Esophagus muscularis mucosa (tissue), 4 donors: ENCODE results near the gene KCNAB1. TPM values are rescaled to one million over a fixed set of nuclear protein-coding genes. Genes with fewer than 3 reads are reported as not detected.

Experiments
- DNase-seq: peaks from one replicate; pipeline ENCODE4 v3.0.0-alpha.2; 2017; ENCODE audit errors: extremely low spot score
- H3K27ac ChIP-seq, 4 donors: fragments of 200-600 bp; sonication (generic); replicated peaks in 1 of 4; 1 replicate in 3 of 4; 2 replicates in 1 of 4; pipeline ENCODE4 v1.5.1; 2016 to 2019; ENCODE audit warnings: mild to moderate bottlenecking in 1 of 4
- H3K27me3 ChIP-seq, 4 donors: fragments of 200-600 bp; sonication (generic); one replicate each; pipeline versions ENCODE4 v1.5.1 to v1.6.0; 2016 to 2019
- H3K36me3 ChIP-seq, 4 donors: fragments of 200-600 bp; sonication (generic); one replicate each; pipeline ENCODE4 v1.5.1; 2016 to 2019
- H3K4me1 ChIP-seq, 4 donors: fragments of 200-600 bp; sonication (generic); one replicate each; pipeline ENCODE4 v1.5.1; 2016 to 2019
- H3K4me3 ChIP-seq, 4 donors: fragments of 200-600 bp; sonication (generic); 1 replicate in 2 of 4; 2 replicates in 2 of 4; pipeline ENCODE4 v1.5.1; 2016 to 2019; ENCODE audit warnings: mild to moderate bottlenecking in 4 of 4, moderate library complexity in 1 of 4
- H3K9me3 ChIP-seq, 4 donors: fragments of 200-600 bp; sonication (generic); 1 replicate in 3 of 4; 2 replicates in 1 of 4; pipeline ENCODE4 v1.5.1; 2016 to 2019
- CTCF ChIP-seq, 3 experiments: fragments of 200-600 bp in 2 of 3; fragments of 450-650 bp in 1 of 3; sonication (generic) in 2 of 3; IDR thresholded peaks; one replicate each; pipeline ENCODE4 v1.5.1; 2017 to 2019; ENCODE audit warnings: antibody characterized with exemption in 3 of 3, mild to moderate bottlenecking in 2 of 3, moderate library complexity in 1 of 3
- EP300 ChIP-seq: sonication (generic); formaldehyde crosslinking; IDR thresholded peaks from one replicate; pipeline ENCODE4 v1.6.1; 2017; ENCODE audit warnings: antibody characterized with exemption
- POLR2A ChIP-seq: fragments of 450-650 bp; IDR thresholded peaks from one replicate; pipeline ENCODE4 v1.6.1; 2017; ENCODE audit warnings: antibody characterized with exemption, moderate library complexity, mild to moderate bottlenecking, low read depth
- POLR2AphosphoS5 ChIP-seq, 2 donors: sonication (generic); formaldehyde crosslinking; IDR thresholded peaks; one replicate each; pipeline ENCODE4 v1.6.1; 2017; ENCODE audit warnings: antibody characterized with exemption in 2 of 2
- WGBS: methylation state at CpG from one replicate; pipeline ENCODE4 v1.1.5; 2018; 5-methylcytosine and 5-hydroxymethylcytosine counted together
- intact Hi-C: fragments of 100-400 bp; cut with DNase I; formaldehyde crosslinking; loops from one replicate; pipeline ENCODE4 v1.15.1; 2023
- total RNA-seq, 4 donors: library from RNA; depleted of rRNA; stranded (reverse); fragments of >200 nt; gene quantifications; one replicate each; pipeline versions ENCODE4 v1.1.0 to v1.2.1, GENCODE V29; 2016

Gene KCNAB1
- total RNA-seq, 4 donors from 2014 or later: 0.83 to 5.9 (median 2.3) TPM

GRCh38 chr3:156360083-156360482 is 239.7 kb downstream of the KCNAB1 start:
- Histone ChIP-seq H3K4me1 (peaks cover 0 to 8% (median 8%) of the 10 kb centered on the region in 4 donors), H3K4me3 (no peak overlapping the region), H3K27ac (no peak overlapping the region), H3K27me3 (no peaks in the 10 kb centered on the region), H3K9me3 (no peaks in the 10 kb centered on the region), H3K36me3 (no peaks in the 10 kb centered on the region)
- TF ChIP-seq CTCF (IDR thresholded peaks at IDR 0.05) (no peak), POLR2AphosphoS5 (IDR thresholded peaks at IDR 0.05) (no peak), POLR2A (no peak), EP300 (no peak)
- intact Hi-C loops: no loop called here
- DNase-seq: no peak
- WGBS: 96% methylated on average over 4 of the region's 4 CpGs

GRCh38 chr3:156360963-156361362 is 240.6 kb downstream of the KCNAB1 start:
- TF ChIP-seq EP300: no peak
- TF ChIP-seq POLR2A: no peak
- H3K4me3 ChIP-seq: no peak overlapping the region
- H3K27me3 ChIP-seq: no peaks in the 10 kb centered on the region
- WGBS: 70% methylated on average over 5 of the region's 5 CpGs
- H3K9me3 ChIP-seq: no peaks in the 10 kb centered on the region
- H3K27ac ChIP-seq: no peak overlapping the region
- no peaks in the 10 kb centered on the region for H3K36me3 ChIP-seq
- DNase-seq: no peak
- peaks cover 0 to 8% (median 7%) of the 10 kb centered on the region in 4 donors for H3K4me1 ChIP-seq
- intact Hi-C loops: no loop called here

- intact Hi-C loops: no loop called here
- H3K4me3 ChIP-seq: no peak overlapping the region
- no peak for DNase-seq
- H3K27me3 ChIP-seq: no peaks in the 10 kb centered on the region
- no peaks in the 10 kb centered on the region for H3K9me3 ChIP-seq
- 86% methylated on average over 3 of the region's 3 CpGs for WGBS
- H3K4me1 ChIP-seq: peaks cover 0 to 20% (median 14%) of the 10 kb centered on the region in 4 donors
- no peak for TF ChIP-seq CTCF (IDR thresholded peaks at IDR 0.05)
- no peak for TF ChIP-seq POLR2A
- no peak for TF ChIP-seq POLR2AphosphoS5 (IDR thresholded peaks at IDR 0.05)
- no peak for TF ChIP-seq EP300
- no peak overlapping the region for H3K27ac ChIP-seq
- no peaks in the 10 kb centered on the region for H3K36me3 ChIP-seq
These were observed 246.2 kb downstream of the KCNAB1 start for GRCh38 chr3:156366559-156366958.

- no peaks in the 10 kb centered on the region for H3K36me3 ChIP-seq
- DNase-seq: no peak
- no peaks in the 10 kb centered on the region for H3K27me3 ChIP-seq
- no peak overlapping the region for H3K27ac ChIP-seq
- H3K4me3 ChIP-seq: no peak overlapping the region
- whole genome bisulfite sequencing: 77% methylated on average over 3 of the region's 3 CpGs
- TF ChIP-seq CTCF (IDR thresholded peaks at IDR 0.05) (no peak), EP300 (no peak), POLR2A (no peak)
- intact Hi-C loops: no loop called here
- peaks cover 0 to 29% (median 22%) of the 10 kb centered on the region in 4 donors for H3K4me1 ChIP-seq
- H3K9me3 ChIP-seq: no peaks in the 10 kb centered on the region
These were observed 247.8 kb downstream of the KCNAB1 start for GRCh38 chr3:156368189-156368588.

GRCh38 chr3:156371701-156372100 is 251.3 kb downstream of the KCNAB1 start:
- no peak overlapping the region for H3K4me3 ChIP-seq
- no peak for DNase-seq
- no peak overlapping the region for H3K27ac ChIP-seq
- intact Hi-C loops: no loop called here
- no peaks in the 10 kb centered on the region for H3K9me3 ChIP-seq
- no peaks in the 10 kb centered on the region for H3K36me3 ChIP-seq
- 93% methylated on average over 6 of the region's 6 CpGs for WGBS
- peaks cover 0 to 35% (median 25%) of the 10 kb centered on the region in 4 donors for H3K4me1 ChIP-seq
- H3K27me3 ChIP-seq: no peaks in the 10 kb centered on the region
- TF ChIP-seq EP300 (no peak), CTCF (IDR thresholded peaks at IDR 0.05) (no peak), POLR2A (no peak), POLR2AphosphoS5 (IDR thresholded peaks at IDR 0.05) (no peak)
